H1 (cell line): ENCODE measurements around the gene EFCAB6.

ENCODE experiments used
- EGR1 ChIP-seq: IDR thresholded peaks from 2 replicates; pipeline ENCODE4 v1.6.1; 2011; ENCODE audit warnings: low read depth, low read length, borderline replicate concordance
- JUN ChIP-seq: IDR thresholded peaks from 2 replicates; pipeline ENCODE4 v1.6.1; 2011; ENCODE audit warnings: low read depth, mild to moderate bottlenecking, improper control_type of control experiment, low read length
- TF ChIP-seq, protein P1 (sequence below), 3 experiments: IDR thresholded peaks; 1 replicate in 2 of 3; 2 replicates in 1 of 3; pipeline versions ENCODE4 v1.5.1 to v1.6.1; 2011; ENCODE audit warnings: low read length in 3 of 3, mild to moderate bottlenecking in 3 of 3, inconsistent platforms in 2 of 3, low read depth in 1 of 3, moderate library complexity in 1 of 3; ENCODE audit not compliant: insufficient read depth in 1 of 3; ENCODE audit errors: control extremely low read depth in 1 of 3

DNA sequence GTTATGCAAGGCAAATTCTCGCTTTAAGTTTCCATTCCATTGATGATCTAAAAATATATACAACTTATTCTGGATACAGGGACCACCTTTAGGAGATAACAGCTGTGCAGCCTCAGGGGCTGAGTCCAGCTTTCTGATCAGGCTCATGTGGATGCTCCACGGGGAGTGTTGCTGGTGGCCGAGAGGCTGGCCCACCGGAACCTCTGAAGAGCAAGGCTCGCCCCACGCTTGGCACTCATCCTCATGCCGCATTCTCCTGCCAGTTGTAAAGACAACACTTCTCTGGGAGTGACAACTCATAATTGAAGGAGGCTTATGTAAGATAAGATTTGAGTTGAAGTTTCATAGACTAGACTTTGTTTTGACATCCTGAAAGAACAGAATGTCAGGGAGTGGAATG lies 276.8 kb downstream of the EFCAB6 start:
- TF ChIP-seq EGR1 (no peak), JUN (no peak)
- TF ChIP-seq, protein P1, sequence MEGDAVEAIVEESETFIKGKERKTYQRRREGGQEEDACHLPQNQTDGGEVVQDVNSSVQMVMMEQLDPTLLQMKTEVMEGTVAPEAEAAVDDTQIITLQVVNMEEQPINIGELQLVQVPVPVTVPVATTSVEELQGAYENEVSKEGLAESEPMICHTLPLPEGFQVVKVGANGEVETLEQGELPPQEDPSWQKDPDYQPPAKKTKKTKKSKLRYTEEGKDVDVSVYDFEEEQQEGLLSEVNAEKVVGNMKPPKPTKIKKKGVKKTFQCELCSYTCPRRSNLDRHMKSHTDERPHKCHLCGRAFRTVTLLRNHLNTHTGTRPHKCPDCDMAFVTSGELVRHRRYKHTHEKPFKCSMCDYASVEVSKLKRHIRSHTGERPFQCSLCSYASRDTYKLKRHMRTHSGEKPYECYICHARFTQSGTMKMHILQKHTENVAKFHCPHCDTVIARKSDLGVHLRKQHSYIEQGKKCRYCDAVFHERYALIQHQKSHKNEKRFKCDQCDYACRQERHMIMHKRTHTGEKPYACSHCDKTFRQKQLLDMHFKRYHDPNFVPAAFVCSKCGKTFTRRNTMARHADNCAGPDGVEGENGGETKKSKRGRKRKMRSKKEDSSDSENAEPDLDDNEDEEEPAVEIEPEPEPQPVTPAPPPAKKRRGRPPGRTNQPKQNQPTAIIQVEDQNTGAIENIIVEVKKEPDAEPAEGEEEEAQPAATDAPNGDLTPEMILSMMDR (IDR thresholded peaks at IDR 0.05; ENCODE audit: control extremely low read depth in 1 of 3, insufficient read depth in 1 of 3, low read depth in 1 of 3, low read length in 3 of 3) = no peak
